Fibroblast of mammary gland (primary cell): ENCODE data around the gene LRBA.

Experiments
- DNase-seq: peaks from one replicate; pipeline ENCODE4 v3.0.0-alpha.2; 2010; ENCODE audit warnings: low read depth
- H3K4me3 ChIP-seq: 2 replicates; pipeline ENCODE4 v1.5.1; 2011; ENCODE audit warnings: low read depth, mild to moderate bottlenecking, low read length, moderate library complexity; ENCODE audit not compliant: control insufficient read depth
- CTCF ChIP-seq: conservative IDR thresholded peaks from 2 replicates; pipeline ENCODE4 v1.5.1; 2011; ENCODE audit warnings: low read depth, low read length, inconsistent platforms; ENCODE audit not compliant: control insufficient read depth, insufficient read depth

Gene LRBA

GRCh38 chr4:150332086-150332485 lies 683.0 kb downstream of the LRBA start:
- no peak for DNase-seq
- no peak overlapping the region for H3K4me3 ChIP-seq
- no peak for TF ChIP-seq CTCF

GRCh38 chr4:150329373-150329772 lies 685.7 kb downstream of the LRBA start:
- H3K4me3 ChIP-seq = no peak overlapping the region
- DNase-seq = no peak
- TF ChIP-seq CTCF = no peak

GRCh38 chr4:150328496-150328895 lies 686.6 kb downstream of the LRBA start:
- no peak for DNase-seq
- no peak overlapping the region for H3K4me3 ChIP-seq
- TF ChIP-seq CTCF = no peak

GRCh38 chr4:150327262-150327780 lies 687.8 kb downstream of the LRBA start:
- H3K4me3 ChIP-seq = no peak overlapping the region
- TF ChIP-seq CTCF = no peak
- DNase-seq = no peak

- H3K4me3 ChIP-seq = no peak overlapping the region
- DNase-seq = no peak
- no peak for TF ChIP-seq CTCF
These were observed 689.2 kb downstream of the LRBA start for GRCh38 chr4:150325872-150326271.

- no peak for TF ChIP-seq CTCF
- H3K4me3 ChIP-seq = no peak overlapping the region
- no peak for DNase-seq
These were observed 691.4 kb downstream of the LRBA start for GRCh38 chr4:150323406-150324325.
